OCI-LY7 (cell line): ENCODE results near the gene NR5A2. TPM values are rescaled to one million over a fixed set of nuclear protein-coding genes. Genes with fewer than 3 reads are reported as not detected.

Experiments
- BruUV-seq: library from RNA; stranded (reverse); fragments of 400-500 nt; replicated peaks from 2 replicates; lab custom pipeline; 2021; lab: Mats Ljungman, UMichigan
- CTCF ChIA-PET: fragments of 300-600 bp; sonication (Branson Sonifier 250); formaldehyde crosslinking; loops from one replicate; lab custom pipeline; 2022; ENCODE audit warnings: antibody characterized with exemption; ENCODE audit not compliant: unreplicated experiment; lab: Charles Lee
- POLR2A ChIA-PET: fragments of 300-600 bp; sonication (Branson Sonifier 250); formaldehyde crosslinking; loops from one replicate; lab custom pipeline; 2022; ENCODE audit warnings: antibody characterized with exemption; lab: Charles Lee
- DNase-seq: peaks from one replicate; pipeline ENCODE4 v3.0.0-alpha.2; 2015; ENCODE audit warnings: low spot score
- H2AFZ ChIP-seq: fragments of 200-600 bp; sonication (generic), shearing (Covaris generic); 2 replicates; pipeline ENCODE4 v1.6.1; 2014; ENCODE audit warnings: mild to moderate bottlenecking, antibody characterized with exemption, low read length, moderate library complexity
- H3K27ac ChIP-seq: fragments of 200-600 bp; sonication (generic); 2 replicates; pipeline ENCODE4 v1.5.1; 2014; ENCODE audit warnings: mixed run types, low read depth, mild to moderate bottlenecking, moderate library complexity, low read length, inconsistent platforms; ENCODE audit not compliant: poor library complexity, severe bottlenecking
- H3K36me3 ChIP-seq: fragments of 200-600 bp; sonication (generic); 2 replicates; pipeline ENCODE4 v1.6.1; 2014; ENCODE audit warnings: mild to moderate bottlenecking, antibody characterized with exemption, low read length, moderate library complexity, mixed read lengths; ENCODE audit not compliant: insufficient read depth
- H3K4me1 ChIP-seq: fragments of 200-600 bp; sonication (generic); 2 replicates; pipeline ENCODE4 v1.5.1; 2014; ENCODE audit warnings: mild to moderate bottlenecking, low read length; ENCODE audit not compliant: insufficient read depth, poor library complexity, severe bottlenecking
- H3K4me2 ChIP-seq: fragments of 200-600 bp; sonication (generic); 2 replicates; pipeline ENCODE4 v1.6.1; 2014; ENCODE audit warnings: mild to moderate bottlenecking, low read length
- H3K4me3 ChIP-seq: fragments of 200-600 bp; sonication (generic); 2 replicates; pipeline ENCODE4 v1.5.1; 2014; ENCODE audit warnings: mild to moderate bottlenecking, low read depth, low read length; ENCODE audit not compliant: poor library complexity, severe bottlenecking
- H3K79me2 ChIP-seq: fragments of 200-600 bp; sonication (generic); 2 replicates; pipeline ENCODE4 v1.6.1; 2016; ENCODE audit warnings: low read depth, mild to moderate bottlenecking, low read length, moderate library complexity, mixed read lengths; ENCODE audit not compliant: insufficient read depth
- H3K9me2 ChIP-seq: fragments of 200-600 bp; sonication (generic); 2 replicates; pipeline ENCODE4 v1.6.1; 2016; ENCODE audit warnings: mild to moderate bottlenecking, low read length, mixed read lengths; ENCODE audit not compliant: insufficient read depth
- H3K9me3 ChIP-seq: fragments of 200-600 bp; sonication (generic); 2 replicates; pipeline ENCODE4 v1.6.1; 2014; ENCODE audit warnings: mild to moderate bottlenecking, mixed run types, low read length, mixed read lengths
- H4K20me1 ChIP-seq: fragments of 200-600 bp; sonication (generic); 2 replicates; pipeline ENCODE4 v1.6.1; 2014; ENCODE audit warnings: mild to moderate bottlenecking, antibody characterized with exemption, low read length, moderate library complexity, mixed read lengths; ENCODE audit not compliant: insufficient read depth
- EZH2phosphoT487 ChIP-seq: fragments of 200-600 bp; sonication (generic); IDR thresholded peaks from 2 replicates; pipeline ENCODE4 v1.6.1; 2018; ENCODE audit warnings: low read depth, borderline replicate concordance, mild to moderate bottlenecking, mixed run types, antibody characterized with exemption, low read length, moderate library complexity, mixed read lengths
- intact Hi-C: fragments of 100-400 bp; cut with micrococcal nuclease; formaldehyde crosslinking; loops from one replicate; pipeline ENCODE4 v1.10.0; 2022; ENCODE audit not compliant: unreplicated experiment
- total RNA-seq, 2 experiments: library from RNA; depleted of rRNA in 1 of 2; stranded (reverse); fragments of >200 nt in 1 of 2; shearing (Covaris generic) in 1 of 2; gene quantifications; 2 replicates each; pipeline ENCODE4 v1.2.3, GENCODE V29; 2014 to 2022
- TF ChIP-seq, protein P1 (sequence below): fragments of 200-600 bp; sonication (generic); conservative IDR thresholded peaks from 2 replicates; pipeline ENCODE4 v1.5.1; 2014; ENCODE audit warnings: mild to moderate bottlenecking, antibody characterized with exemption, low read length, moderate library complexity, mixed read lengths

NR5A2 gene
- total RNA-seq, 2 experiments from 2014 or later, result 2.3 to 3.9 TPM

DNA sequence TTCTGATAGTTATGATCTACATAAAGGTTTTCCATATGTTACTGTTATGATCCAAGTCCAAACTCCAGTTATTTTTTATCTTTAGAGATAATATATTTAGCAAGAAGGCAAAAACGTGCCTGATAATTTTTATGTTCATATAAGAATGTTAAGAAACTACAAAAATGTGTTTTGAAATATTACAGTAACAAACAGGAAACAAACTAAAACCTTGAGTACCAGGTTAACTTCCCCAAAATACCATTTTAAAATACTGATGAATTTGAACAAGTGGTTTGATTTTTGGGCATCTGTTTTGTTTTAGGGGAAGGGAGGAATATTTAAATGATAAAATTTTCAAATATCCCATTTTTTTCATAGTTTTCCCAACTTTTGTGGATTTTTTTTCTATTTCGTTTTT is 124.8 kb downstream of the NR5A2 start:
- peak overlapping the region; percentile 63 for H3K4me2 ChIP-seq
- ChIA-PET CTCF (interaction anchor here (1.6 kb wide), 1 partner anchor 9 kb away, joined by 5 read pairs; no protein-coding TSS in a partner anchor), POLR2A (interaction anchor here (0.7 kb wide), 1 partner anchor 195 kb away, joined by 3 read pairs; no protein-coding TSS in a partner anchor)
- DNase-seq, result no peak
- BruUV-seq, result no TSS peak
- H3K79me2 ChIP-seq, result no peaks in the 10 kb centered on the region
- no peaks in the 10 kb centered on the region for H3K36me3 ChIP-seq
- peak overlapping the region; percentile 71; the same call in 1 of the 2 replicates for H2AFZ ChIP-seq
- H3K4me3 ChIP-seq, result peak overlapping the region; percentile 41
- intact Hi-C loops, result loop anchor here (5.0 to 10.0 kb wide), 4 partner anchors 125 to 222 kb away; partner anchors contain the start of gene NR5A2
- H4K20me1 ChIP-seq, result no peaks in the 10 kb centered on the region
- H3K9me2 ChIP-seq, result no peaks in the 10 kb centered on the region
- TF ChIP-seq, protein P1, sequence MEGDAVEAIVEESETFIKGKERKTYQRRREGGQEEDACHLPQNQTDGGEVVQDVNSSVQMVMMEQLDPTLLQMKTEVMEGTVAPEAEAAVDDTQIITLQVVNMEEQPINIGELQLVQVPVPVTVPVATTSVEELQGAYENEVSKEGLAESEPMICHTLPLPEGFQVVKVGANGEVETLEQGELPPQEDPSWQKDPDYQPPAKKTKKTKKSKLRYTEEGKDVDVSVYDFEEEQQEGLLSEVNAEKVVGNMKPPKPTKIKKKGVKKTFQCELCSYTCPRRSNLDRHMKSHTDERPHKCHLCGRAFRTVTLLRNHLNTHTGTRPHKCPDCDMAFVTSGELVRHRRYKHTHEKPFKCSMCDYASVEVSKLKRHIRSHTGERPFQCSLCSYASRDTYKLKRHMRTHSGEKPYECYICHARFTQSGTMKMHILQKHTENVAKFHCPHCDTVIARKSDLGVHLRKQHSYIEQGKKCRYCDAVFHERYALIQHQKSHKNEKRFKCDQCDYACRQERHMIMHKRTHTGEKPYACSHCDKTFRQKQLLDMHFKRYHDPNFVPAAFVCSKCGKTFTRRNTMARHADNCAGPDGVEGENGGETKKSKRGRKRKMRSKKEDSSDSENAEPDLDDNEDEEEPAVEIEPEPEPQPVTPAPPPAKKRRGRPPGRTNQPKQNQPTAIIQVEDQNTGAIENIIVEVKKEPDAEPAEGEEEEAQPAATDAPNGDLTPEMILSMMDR, result no peak
- no peak for TF ChIP-seq EZH2phosphoT487
- H3K27ac ChIP-seq, result peak overlapping the region; percentile 89
- 0 out of 2 replicates have a peak, but pooled peaks cover 3% of the 10 kb centered on the region for H3K9me3 ChIP-seq
- H3K4me1 ChIP-seq, result peaks cover 42% of the 10 kb centered on the region

DNA sequence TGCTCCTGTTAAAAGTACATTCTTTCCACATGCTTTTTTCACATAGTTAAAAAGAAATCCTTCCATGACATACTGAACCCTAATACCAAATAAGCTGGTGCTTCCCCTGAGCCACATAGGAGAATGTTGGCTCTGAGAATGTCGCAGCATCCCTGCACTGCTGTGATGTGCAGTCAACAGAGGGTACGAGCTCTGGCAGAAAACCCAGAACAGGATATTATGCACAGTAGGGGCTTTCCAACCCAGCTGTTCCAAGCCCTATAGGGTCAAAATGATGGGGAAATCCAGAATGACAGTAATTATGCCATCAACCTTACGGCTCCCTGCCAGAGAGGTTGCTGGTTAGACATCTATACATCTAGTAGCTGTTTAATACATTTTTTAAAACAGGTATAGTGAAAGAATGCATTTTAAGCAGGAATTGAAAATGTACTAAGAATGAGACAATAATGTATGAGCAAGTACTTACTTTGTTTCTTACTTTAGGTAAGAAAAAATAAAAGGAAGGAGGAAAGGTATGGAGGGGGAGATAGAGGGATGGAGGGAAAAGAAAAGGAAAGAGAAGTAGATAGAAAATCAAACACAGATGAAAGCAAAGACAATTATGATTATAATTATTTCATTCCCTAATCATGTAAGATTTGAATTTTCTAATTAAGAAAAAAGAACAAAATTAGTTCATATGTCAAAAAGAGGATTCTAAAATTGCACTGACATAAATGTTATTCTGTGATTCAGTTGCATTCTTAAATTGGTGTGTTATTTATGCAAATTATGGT is 126.0 kb downstream of the NR5A2 start:
- peak; percentile 68 for DNase-seq
- TF ChIP-seq EZH2phosphoT487, result no peak
- TF ChIP-seq, protein P1, result no peak
- Histone ChIP-seq H3K79me2 (no peaks in the 10 kb centered on the region), H3K27ac (peak overlapping the region; percentile 89), H3K9me2 (no peaks in the 10 kb centered on the region), H3K36me3 (no peaks in the 10 kb centered on the region), H3K9me3 (0 out of 2 replicates have a peak, but pooled peaks cover 3% of the 10 kb centered on the region), H3K4me2 (peak overlapping the region; percentile 63), H3K4me1 (peaks cover 54% of the 10 kb centered on the region), H2AFZ (peak overlapping the region; percentile 71; the same call in 1 of the 2 replicates), H3K4me3 (peak overlapping the region; percentile 41), H4K20me1 (no peaks in the 10 kb centered on the region)
- ChIA-PET CTCF (interaction anchor here (1.6 to 1.7 kb wide), 2 partner anchors 10 to 12 kb away, joined by 4 to 5 read pairs; no protein-coding TSS in a partner anchor), POLR2A (interaction anchor here (0.5 to 1.8 kb wide), 11 partner anchors 8 to 1918 kb away, joined by 3 to 13 read pairs (median 4); no protein-coding TSS in a partner anchor)
- BruUV-seq, result TSS peak; percentile 96
- intact Hi-C loops, result loop anchor here (5.0 to 10.0 kb wide), 4 partner anchors 126 to 221 kb away; partner anchors contain the start of gene NR5A2
